Mucosa of gallbladder (tissue), 1 donor: ENCODE results near the gene SAT1. TPM values are rescaled to one million over a fixed set of nuclear protein-coding genes. Genes with fewer than 3 reads are reported as not detected.
A peak's percentile ranks its signal among the peaks of the same experiment; 100 is the strongest.

Source experiments
- DNase-seq: peaks from one replicate; pipeline ENCODE4 v3.0.0-alpha.2; 2020; ENCODE audit warnings: low spot score
- total RNA-seq: library from RNA; stranded (reverse); gene quantifications from one replicate; pipeline ENCODE4 v1.2.1, GENCODE V29; 2021
- donor health status: DM: no; HTN: no; CAD: no.

SAT1 gene
- total RNA-seq, 1 donor from 2014 or later = 303 TPM

- no peak for DNase-seq
Measured at GRCh38 chrX:23776363-23776762, 6.6 kb upstream of the SAT1 start.

- DNase-seq = no peak
Measured at GRCh38 chrX:23779025-23779424, 3.9 kb upstream of the SAT1 start.

GRCh38 chrX:23782455-23782854, 518 bp upstream of the SAT1 start:
- no peak for DNase-seq

GRCh38 chrX:23783589-23784469, 856 bp downstream of the SAT1 start:
- no peak for DNase-seq

GRCh38 chrX:23784470-23785331, 1.7 kb downstream of the SAT1 start:
- DNase-seq = no peak

GRCh38 chrX:23785580-23785979, 2.6 kb downstream of the SAT1 start:
- no peak for DNase-seq

- DNase-seq = no peak
Measured at GRCh38 chrX:23786268-23786815, 3.4 kb downstream of the SAT1 start.

GRCh38 chrX:23787745-23788118, 4.8 kb downstream of the SAT1 start:
- DNase-seq = no peak

- no peak for DNase-seq
Measured at GRCh38 chrX:23788521-23788920, 5.5 kb downstream of the SAT1 start.

GRCh38 chrX:23788946-23789345, 6.0 kb downstream of the SAT1 start:
- DNase-seq = no peak

GRCh38 chrX:23789386-23790154, 6.6 kb downstream of the SAT1 start:
- no peak for DNase-seq

GRCh38 chrX:23790155-23790497, 7.2 kb downstream of the SAT1 start:
- no peak for DNase-seq

- no peak for DNase-seq
Measured at GRCh38 chrX:23792861-23793553, 10.0 kb downstream of the SAT1 start.

GRCh38 chrX:23795221-23795620, 12.2 kb downstream of the SAT1 start:
- no peak for DNase-seq

- no peak for DNase-seq
Measured at GRCh38 chrX:23797371-23798128, 14.6 kb downstream of the SAT1 start.

- no peak for DNase-seq
Measured at GRCh38 chrX:23799469-23800065, 16.6 kb downstream of the SAT1 start.

- DNase-seq = no peak
Measured at GRCh38 chrX:23802431-23802830, 19.5 kb downstream of the SAT1 start.

- DNase-seq = peak; percentile 36
Measured at GRCh38 chrX:23803931-23804381, 21.0 kb downstream of the SAT1 start.

- DNase-seq = no peak
Measured at GRCh38 chrX:23804578-23804977, 21.6 kb downstream of the SAT1 start.

GRCh38 chrX:23805389-23805788, 22.4 kb downstream of the SAT1 start:
- DNase-seq = no peak
